HG02798 (cell line): ENCODE data around the gene PNKD.

ENCODE experiments used
- ATAC-seq: cut with Tn5 transposase; IDR thresholded peaks from one replicate; pipeline ENCODE4 v1.9.1; 2021; ENCODE audit warnings: mild to moderate bottlenecking; ENCODE audit not compliant: unreplicated experiment, poor library complexity

PNKD gene, protein sequence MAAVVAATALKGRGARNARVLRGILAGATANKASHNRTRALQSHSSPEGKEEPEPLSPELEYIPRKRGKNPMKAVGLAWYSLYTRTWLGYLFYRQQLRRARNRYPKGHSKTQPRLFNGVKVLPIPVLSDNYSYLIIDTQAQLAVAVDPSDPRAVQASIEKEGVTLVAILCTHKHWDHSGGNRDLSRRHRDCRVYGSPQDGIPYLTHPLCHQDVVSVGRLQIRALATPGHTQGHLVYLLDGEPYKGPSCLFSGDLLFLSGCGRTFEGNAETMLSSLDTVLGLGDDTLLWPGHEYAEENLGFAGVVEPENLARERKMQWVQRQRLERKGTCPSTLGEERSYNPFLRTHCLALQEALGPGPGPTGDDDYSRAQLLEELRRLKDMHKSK

DNA sequence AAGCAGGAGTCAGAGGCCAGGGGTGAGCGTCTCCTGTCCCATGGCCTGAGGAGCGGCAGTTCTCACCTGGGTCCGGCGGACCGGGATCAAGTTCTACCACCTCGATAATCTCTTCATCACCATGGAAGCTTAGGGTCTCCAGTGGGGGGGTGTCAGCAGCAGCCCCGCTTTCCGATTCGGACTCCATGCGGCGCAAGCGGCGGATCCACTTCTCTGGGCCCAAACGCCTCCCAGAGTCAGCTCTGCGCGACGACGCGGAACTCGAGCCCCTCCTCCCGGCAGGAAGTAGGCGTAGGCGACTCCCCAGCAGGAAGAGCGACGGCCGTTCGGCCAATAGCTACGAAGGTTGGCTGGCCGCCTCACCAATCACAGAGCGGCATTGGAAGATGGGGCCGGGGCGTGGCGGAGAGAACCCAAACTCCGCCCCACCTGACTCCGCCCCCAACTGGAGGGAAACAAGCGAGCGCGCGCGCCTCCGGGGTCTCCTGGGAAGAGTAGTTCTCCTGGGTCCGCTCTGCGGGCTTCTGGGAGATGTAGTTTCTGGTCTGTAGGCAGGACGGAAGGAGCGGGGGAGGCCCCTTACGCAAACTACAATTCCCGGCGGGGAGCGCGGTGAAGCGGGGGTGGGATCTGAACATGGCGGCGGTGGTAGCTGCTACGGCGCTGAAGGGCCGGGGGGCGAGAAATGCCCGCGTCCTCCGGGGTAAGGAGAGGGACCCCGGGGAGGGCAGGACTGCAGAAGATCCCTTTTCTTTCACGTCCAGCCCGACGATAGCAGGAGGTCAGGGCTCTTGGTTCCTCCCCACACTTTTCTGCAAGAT, at the start of gene PNKD, which contains the start of gene AAMP:
PNKD (plus strand) TSS at position 620 of the 821 bp plus-strand sequence; CDS start at position 637, 17 bp downstream.
AAMP (minus strand) TSS at position 238 of the 821 bp plus-strand sequence; CDS start at position 187, 51 bp downstream.
- peak; percentile 93 for ATAC-seq

DNA sequence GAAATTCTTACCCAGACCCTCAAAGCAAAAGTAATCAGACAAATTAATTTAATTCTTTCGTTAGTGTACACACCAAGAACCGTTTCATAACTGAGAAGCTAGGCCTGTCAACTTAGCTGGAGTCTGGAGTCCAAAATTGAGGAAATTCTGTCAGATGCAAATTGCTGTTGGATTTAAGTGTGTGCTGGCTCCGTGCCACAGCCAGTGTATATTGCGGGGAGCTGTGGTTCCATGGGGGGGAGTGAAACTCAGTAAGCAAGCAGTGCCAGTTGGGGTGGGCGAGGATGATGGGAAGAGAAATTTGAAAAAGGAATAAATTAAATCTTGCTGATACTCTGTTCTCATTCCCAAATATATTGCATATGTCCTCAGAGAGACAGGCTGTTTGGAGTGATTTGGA, 49.3 kb upstream of the PNKD start:
- ATAC-seq, result no peak

DNA sequence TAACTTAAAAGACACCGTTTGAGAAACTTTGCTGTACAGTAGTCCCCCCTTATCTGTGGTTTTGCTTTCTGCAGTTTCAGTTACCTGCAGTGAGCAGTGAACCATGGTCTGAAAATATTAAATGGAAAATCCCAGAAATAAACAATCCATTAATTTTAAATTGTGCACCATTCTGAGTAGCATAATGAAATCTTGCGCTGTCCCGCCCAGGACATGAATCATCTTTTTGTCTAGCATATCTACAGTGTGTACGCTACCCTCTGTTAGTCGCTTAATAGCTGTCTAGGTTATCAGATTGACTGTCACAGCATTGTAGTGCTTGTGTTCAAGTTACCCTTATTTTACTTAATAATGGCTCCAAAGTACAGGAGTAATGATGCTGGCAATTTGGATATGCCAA, 47.3 kb upstream of the PNKD start:
- no peak for ATAC-seq

DNA sequence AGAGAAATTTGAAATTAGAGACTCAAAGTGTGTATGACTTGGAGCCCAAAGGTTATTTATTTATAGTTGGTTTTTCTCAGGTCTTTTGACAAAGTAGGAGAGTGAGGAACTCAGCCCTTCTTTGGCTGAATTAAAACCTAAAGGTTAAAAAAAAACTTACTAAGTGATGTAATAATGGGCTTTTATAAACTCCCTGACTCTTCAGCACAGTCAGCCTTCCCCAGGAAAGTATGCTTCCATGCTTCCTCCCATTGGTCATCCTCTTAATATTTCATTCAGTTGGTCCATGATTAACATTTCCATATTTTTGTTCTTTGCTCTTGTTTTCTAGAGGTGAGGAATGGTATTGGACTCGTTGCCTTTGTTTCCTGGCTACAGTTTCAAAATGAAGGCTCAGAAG, 46.1 kb upstream of the PNKD start:
- ATAC-seq, result no peak

DNA sequence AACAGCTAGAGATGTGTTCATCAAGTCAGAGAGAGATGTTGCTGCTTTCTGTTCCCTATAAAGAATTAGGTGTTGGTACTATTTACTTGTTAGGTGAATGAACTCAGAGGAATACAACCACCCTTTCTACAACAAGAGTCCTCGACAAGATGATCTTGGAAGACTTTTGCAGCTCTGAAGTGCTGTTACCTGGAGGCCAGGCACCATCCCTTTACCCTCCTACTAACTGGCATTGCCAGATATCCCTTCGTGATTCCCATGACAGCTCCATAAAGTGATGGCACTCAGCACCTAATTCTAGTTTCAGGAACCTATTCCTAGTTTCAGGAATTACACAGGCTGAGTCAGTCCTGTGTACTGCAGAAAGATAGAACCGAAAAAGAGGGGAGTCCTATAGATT, 43.4 kb upstream of the PNKD start:
- ATAC-seq, result no peak

DNA sequence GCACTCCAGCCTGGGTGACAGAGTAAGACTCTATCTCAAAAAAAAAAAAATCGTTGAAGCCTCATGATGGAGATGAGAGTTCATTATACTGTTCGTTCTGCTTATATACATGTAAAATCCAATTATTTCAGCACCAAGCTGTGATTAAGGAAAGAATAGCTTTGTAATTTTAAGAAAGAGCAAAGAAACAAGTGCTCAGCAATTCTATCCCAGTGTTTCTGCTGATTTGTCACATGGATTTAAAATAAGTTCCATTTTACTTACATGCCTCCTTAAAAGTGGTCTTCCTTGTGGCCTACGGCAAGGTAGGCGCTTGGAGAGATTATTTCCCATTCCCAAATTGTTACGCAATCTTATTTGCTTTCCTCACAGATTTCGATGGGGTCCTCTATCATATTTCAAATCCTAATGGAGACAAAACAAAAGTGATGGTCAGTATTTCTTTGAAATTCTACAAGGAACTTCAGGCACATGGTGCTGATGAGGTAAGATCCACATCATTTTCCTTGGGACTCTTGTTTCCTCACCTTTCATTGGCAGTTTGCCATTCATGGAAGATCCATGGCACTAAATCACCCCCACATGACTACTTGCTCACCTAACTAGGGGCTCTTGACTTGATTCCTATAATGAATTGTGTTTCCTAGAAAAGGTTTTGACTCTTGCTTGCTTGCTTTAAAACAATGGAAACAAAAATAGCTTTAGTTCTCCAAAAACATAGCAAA, 41.8 kb upstream of the PNKD start:
- no peak for ATAC-seq

DNA sequence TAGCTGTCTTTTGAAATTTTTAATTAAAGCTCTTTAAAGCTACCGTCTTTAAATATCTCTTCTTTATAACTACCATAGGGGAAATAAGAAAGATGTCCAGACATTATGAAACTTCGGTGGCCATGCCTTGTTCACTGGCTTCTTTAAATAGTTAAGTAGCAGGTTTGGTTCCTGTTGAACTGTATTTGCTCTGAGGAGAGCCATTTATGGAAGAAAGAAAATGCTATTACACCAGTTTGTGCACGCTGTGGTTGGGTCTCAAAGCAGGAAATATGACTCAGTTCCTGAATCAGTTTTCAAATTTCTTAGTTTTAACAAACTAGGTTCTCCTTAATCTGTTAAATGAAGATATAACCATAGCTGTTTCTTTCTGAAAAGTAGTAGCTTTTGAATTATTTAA, 41.1 kb upstream of the PNKD start:
- peak; percentile 78 for ATAC-seq

DNA sequence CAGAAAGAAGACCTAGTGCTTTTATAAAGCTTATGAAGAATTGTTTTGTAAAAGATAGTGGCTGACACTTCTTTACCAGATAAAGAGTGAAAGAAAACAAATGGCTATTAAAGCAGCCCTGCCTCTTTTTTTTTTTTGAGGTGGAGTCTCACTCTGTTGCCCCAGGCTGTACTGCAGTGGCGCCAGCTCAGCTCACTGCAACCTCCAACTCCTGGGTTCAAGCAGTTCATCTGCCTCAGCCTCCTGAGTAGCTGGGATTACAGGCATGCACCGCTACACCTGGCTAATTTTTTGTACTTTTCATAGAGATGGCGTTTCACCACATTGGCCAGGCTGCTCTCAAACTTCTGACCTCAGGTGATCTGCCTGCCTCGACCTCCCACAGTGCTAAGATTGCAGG, 40.5 kb upstream of the PNKD start:
- no peak for ATAC-seq

DNA sequence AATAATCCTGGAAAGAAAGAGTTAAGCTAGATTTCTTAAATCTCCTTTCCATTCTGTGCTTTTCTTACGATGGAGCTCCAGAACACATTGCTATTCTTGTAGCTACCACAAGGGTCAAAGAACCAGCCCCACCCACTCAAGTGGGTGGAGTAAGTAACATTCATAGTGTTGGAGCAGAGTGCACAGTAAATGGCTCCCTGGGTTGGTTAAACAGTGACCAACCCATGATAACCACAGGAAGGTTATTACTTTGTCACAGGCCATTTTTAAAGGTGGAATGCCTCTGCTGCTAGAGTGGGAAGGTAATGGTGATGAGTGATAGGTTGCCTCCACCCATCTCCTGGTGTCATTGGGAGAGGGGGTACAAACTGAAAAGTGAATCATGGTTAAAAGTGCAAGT, 39.4 kb upstream of the PNKD start:
- peak; percentile 67 for ATAC-seq

DNA sequence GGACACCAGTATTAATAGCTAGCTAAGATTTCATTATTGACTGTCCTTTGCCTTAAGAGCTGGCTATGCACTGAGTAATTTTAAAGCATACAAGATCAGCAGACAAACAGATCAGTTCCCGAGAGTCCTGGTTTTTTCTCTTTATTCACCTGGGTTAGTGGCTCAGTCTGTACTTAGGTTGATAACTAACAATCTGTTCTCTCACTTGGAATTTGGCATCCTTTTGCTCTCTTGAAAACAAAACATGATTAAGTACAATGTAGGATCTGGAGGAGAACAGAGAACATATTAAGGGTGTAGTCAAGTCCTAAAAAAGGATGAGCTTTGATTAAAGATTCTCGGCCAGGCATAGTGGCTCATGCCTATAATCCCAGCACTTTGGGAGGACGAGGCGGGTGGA, 36.8 kb upstream of the PNKD start:
- no peak for ATAC-seq

DNA sequence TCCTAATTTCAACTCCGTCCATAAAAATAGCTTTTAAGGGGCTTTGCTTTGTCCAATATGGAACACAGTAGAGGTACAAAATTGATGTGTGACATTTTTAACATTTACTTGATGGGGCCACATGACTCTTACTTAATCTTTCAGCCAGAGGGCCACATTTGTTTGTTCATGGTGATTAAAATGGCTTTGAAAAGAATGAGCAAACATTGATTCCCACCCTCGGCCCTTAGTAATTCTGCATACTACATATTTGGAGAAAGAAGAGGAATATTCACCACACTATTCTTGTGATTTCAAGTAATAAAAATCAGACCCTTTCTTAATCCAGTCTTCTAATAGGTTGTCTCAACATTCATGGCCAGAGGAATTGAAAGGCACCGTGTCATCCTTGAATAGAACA, 35.8 kb upstream of the PNKD start:
- ATAC-seq, result no peak

DNA sequence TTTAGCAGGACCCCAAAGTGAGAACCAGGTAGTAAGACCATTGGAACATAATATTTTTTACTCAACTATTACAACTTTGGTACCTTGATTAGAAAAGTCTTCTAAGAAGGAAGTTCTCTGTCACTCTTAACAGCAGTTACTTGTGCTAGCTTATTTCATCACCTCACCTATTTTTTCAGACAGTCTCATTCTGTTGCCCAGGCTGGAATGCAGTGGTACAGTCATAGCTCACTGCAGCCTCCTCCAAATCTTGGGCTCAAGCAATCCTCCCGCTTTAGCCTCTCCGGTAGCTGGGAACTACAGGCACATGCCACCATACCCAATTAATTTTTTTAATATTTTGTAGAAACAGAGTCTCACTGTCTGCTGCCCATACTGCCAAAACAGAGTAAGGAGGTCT, 35.3 kb upstream of the PNKD start:
- ATAC-seq, result no peak

DNA sequence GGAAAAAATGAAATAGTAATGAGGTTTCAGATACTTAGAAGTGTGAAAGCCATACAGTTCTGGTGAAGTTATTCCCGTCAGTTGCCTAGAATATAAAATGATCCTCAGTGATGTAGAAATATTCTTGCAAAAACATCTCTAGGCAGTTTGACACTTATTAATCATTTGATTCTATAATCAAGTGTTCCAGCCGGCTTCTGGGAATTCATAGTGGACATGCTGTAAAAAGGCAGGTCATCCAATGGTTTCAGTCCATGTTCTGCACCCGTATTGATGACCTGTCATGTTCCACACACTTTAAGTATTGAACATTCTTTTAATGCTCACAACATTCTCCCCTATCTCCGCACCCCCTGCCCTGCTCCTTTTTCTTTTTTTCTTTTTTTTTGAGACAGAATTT, 33.5 kb upstream of the PNKD start:
- ATAC-seq, result no peak

DNA sequence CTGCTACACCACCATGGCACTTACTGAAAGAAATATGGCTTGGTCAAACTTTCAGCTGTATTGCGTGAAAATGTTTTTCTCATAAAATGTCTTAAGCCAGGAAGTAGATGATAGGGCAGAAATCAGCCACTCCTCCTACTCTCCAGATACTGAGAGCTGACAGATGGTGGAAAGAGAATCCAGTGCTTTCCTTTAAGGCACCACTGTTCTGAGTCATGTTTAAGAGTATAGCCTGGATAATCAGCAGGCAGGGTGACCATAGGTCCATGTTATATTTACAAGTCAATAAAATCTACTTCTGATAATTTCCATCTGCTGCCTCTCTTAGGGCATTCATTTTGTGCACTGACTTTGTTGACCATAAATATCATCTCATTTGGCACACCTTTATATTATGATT, 31.4 kb upstream of the PNKD start:
- ATAC-seq, result no peak

DNA sequence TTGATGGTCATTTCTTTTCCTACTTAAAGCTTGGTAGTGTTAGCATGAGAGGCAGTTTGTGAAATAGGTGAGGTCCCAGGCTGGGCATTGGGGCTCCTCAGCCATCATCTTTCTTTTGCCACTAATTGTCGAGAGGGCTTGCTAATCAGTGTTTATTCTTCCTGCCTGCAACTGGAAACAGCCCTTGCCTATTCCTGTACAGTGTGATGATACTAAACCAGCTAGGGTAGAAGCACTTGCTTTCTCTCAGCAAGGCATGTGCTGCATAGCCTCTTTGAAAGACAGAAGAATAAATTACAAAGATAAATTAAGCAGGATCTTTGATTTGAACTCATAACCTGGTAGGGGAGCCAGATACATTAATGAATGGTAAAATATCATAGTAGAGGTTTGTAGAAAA, 26.1 kb upstream of the PNKD start:
- ATAC-seq, result no peak

DNA sequence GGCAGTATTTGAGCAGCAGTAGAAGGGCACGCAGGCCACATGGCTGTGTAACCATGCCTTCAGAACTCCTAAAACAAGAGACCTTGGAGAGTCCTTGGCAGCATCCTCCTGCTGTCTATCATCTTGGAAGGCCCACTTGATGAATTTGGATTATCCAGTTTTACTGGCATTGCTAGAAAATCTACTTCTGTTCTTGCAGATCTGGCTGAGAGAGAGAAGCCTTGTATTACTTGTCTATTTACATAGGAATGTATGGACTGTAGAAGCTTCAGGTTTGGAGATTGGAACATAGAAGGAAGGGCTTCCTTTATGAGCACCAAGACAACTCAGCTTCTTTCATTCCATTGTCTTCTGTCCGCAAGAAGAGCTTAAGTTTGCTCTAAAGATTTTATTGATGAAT, 25.7 kb upstream of the PNKD start:
- ATAC-seq, result no peak

DNA sequence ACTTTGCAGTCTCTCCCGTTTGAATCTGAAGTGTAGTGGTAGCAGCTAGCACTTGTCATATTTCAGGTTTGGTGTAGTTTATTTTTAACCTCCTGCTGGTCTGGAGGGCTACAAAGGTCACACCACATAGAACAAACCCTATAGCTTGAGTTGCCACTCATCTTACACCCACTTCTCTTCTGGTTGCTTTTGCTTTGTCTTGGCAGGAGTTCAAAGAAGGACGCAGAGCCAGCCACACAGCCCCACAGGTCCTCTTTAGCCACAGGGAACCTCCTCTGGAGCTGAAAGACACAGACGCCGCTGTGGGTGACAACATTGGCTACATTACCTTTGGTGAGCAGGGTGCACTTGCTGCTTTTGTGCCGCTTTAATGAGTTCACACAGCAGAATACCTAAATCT, 25.1 kb upstream of the PNKD start:
- no peak for ATAC-seq

DNA sequence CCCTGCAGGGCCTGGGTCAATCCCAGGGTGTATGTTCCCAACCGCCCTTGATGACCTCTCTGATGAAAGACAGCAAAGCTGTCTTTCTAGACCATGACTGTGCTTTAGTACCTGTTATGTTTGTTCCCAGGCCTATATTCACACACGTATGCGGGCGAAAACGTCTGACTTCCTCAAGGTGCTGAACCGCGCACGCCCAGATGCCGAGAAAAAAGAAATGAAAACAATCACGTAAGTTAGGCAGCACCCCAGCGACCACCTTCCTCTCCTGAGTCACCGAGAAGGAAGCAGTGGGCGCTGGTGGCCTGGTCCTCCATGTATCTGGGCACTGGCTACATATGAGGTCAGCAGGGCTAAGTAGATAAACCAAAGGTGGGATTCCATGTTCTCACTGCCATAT, 20.6 kb upstream of the PNKD start:
- ATAC-seq, result no peak

DNA sequence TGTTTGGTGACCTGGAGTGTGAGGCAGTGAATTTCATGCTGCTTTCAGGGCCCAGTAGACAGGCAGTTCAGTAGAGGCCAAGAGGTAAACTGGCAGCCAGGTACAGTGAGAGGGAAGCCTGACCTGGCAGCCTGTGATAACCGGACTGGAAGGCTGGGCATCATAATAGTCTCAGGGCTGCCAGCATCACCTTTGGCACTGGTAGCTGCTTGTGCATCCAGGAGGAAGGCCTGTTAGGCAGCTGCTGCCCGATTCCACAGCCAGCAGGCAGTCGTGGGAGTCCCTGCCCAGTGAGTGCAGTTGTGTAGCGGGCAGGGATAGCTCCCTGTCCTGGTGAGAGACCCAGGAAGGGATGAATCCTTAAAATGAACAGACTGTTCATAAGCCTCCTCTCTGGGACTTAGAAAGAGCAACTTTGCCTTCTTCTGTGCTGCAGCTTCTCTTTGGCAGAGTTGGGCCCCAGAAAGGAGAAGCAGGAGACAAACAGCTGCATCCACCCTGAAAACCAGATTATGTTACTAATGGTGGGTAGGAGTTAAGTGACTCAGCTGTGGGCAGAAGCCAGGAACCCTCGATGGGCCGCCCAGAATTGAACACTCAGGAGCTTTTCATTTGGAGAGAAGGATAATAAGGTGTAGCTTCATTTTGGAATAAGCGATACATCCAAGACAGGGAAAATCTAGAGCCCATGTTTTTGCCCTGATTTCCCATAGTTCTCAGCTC, 17.6 kb upstream of the PNKD start:
- ATAC-seq, result no peak

DNA sequence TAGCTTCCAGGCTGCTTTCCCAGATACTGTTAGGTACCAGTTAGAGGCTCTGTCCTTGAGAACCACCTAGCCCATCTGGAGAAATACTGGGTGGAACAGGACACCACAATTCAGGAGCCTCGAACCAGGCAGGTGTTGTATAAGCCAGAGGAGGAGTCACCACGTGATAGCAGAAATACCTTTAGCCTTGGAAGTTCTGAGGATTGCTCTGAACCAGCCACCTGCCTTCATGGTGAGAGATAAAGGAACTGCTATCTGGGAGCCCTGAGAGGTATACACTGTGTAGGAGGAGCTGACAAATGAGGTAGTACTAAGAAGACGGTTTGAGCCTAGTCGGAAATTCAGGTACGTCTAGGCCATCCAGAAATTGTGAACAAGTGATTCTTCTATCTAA, 17.1 kb upstream of the PNKD start:
- no peak for ATAC-seq
